GM12873 (cell line): ENCODE measurements around the gene KIF3A.

Source experiments
- CTCF ChIP-seq: IDR thresholded peaks from 2 replicates; pipeline ENCODE4 v1.5.1; 2012; ENCODE audit warnings: low read depth, mild to moderate bottlenecking, moderate library complexity, low read length, control low read depth; ENCODE audit not compliant: insufficient read depth; ENCODE audit errors: missing control alignments

Gene KIF3A

GRCh38 chr5:132677682-132678400 lies 59.5 kb downstream of the KIF3A start:
- TF ChIP-seq CTCF, result no peak

- no peak for TF ChIP-seq CTCF
Measured at GRCh38 chr5:132677191-132677590, 60.2 kb downstream of the KIF3A start.

- no peak for TF ChIP-seq CTCF
Measured at GRCh38 chr5:132675936-132676689, 61.2 kb downstream of the KIF3A start.

- no peak for TF ChIP-seq CTCF
Measured at GRCh38 chr5:132674671-132675506, 62.5 kb downstream of the KIF3A start.

GRCh38 chr5:132673939-132674630 lies 63.3 kb downstream of the KIF3A start, which contains the start of gene IL4:
IL4 (plus strand) TSS chr5:132673989; CDS start chr5:132674051, 62 bp downstream.
- no peak for TF ChIP-seq CTCF

- TF ChIP-seq CTCF, result no peak
Measured at GRCh38 chr5:132673488-132673887, 63.9 kb downstream of the KIF3A start.
